Lower lobe of right lung (tissue), 2 donors: ENCODE results near the gene SMC1A. TPM values are rescaled to one million over a fixed set of nuclear protein-coding genes. Genes with fewer than 3 reads are reported as not detected.

Source experiments
- ATAC-seq, 2 donors: fragments of 200-7000 bp; cut with Tn5 transposase; one replicate each; pipeline ENCODE4 v1.9.1; 2020 to 2022; ENCODE audit warnings: mild to moderate bottlenecking in 2 of 2, moderate library complexity in 2 of 2
- DNase-seq: peaks from one replicate; pipeline ENCODE4 v3.0.0-alpha.2; 2020
- H3K27ac ChIP-seq: fragments of 200-600 bp; one replicate; pipeline ENCODE4 v1.8.0; 2022
- H3K27me3 ChIP-seq: fragments of 200-600 bp; one replicate; pipeline ENCODE4 v1.8.0; 2022; ENCODE audit warnings: low read depth
- H3K36me3 ChIP-seq: fragments of 200-600 bp; one replicate; pipeline ENCODE4 v1.8.0; 2022; ENCODE audit warnings: mild to moderate bottlenecking
- H3K4me1 ChIP-seq: fragments of 200-600 bp; one replicate; pipeline ENCODE4 v1.8.0; 2022
- H3K4me3 ChIP-seq: fragments of 200-600 bp; one replicate; pipeline ENCODE4 v1.8.0; 2022; ENCODE audit warnings: mild to moderate bottlenecking
- H3K9me3 ChIP-seq: fragments of 200-600 bp; one replicate; pipeline ENCODE4 v1.8.0; 2022
- intact Hi-C: fragments of 100-400 bp; cut with DNase I; formaldehyde crosslinking; loops from one replicate; pipeline ENCODE4 v1.11.0; 2022
- total RNA-seq: library from RNA; stranded (reverse); fragmentation: NEBNext Ultra II Directional; extraction: Animal tissue kit (Norgen Biotek cat#: 25700); gene quantifications from one replicate; pipeline ENCODE4 v1.2.1, GENCODE V29; 2021
- TF ChIP-seq, protein P1 (sequence below): fragments of 200-600 bp; IDR thresholded peaks from one replicate; pipeline ENCODE4 v1.8.0; 2022; ENCODE audit warnings: antibody characterized with exemption, mild to moderate bottlenecking
- donor health status: DM: no; HTN: yes; CAD: no; lungs with severe emphysema.

SMC1A gene
- total RNA-seq, 1 donor from 2014 or later = 52.0 TPM

DNA sequence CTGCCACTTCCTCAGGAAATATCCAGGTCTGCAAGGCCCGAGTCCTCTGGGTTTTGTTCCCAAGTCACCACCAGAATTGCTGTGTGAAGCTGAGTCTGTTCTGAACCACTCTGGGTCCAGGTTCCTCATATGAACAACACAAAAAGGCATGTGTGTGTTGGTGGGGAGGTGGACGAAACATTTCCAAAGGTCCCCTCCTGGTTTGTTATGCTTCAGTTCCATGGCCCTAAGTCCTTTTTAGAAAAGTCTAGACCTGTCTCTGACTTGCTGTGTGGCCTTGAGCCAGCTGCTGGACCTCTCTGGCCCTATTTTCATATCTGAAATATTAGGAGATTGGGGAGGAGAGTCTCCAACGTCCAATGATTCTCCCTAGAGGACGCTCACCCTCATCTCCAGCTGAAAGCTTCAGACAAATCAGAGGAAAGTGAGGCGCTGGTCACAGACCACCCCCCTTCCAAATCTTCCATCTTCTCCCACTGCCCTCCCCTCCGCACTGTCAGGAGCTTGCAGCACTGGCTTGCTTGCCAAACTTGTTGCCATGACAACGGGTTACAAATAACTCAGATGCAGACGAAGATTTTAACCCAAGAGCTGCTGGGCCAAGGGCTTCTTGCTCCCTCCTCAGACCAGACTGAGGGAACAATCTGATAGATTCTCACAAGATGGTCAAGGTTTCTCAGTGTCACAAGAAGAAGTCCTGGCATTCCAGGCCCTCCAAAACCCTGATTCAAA lies 64.5 kb downstream of the SMC1A start:
- intact Hi-C loops = no loop called here
- TF ChIP-seq, protein P1, sequence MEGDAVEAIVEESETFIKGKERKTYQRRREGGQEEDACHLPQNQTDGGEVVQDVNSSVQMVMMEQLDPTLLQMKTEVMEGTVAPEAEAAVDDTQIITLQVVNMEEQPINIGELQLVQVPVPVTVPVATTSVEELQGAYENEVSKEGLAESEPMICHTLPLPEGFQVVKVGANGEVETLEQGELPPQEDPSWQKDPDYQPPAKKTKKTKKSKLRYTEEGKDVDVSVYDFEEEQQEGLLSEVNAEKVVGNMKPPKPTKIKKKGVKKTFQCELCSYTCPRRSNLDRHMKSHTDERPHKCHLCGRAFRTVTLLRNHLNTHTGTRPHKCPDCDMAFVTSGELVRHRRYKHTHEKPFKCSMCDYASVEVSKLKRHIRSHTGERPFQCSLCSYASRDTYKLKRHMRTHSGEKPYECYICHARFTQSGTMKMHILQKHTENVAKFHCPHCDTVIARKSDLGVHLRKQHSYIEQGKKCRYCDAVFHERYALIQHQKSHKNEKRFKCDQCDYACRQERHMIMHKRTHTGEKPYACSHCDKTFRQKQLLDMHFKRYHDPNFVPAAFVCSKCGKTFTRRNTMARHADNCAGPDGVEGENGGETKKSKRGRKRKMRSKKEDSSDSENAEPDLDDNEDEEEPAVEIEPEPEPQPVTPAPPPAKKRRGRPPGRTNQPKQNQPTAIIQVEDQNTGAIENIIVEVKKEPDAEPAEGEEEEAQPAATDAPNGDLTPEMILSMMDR = no peak
- Histone ChIP-seq H3K9me3 (no peaks in the 10 kb centered on the region), H3K27ac (no peak overlapping the region), H3K27me3 (no peaks in the 10 kb centered on the region), H3K36me3 (no peaks in the 10 kb centered on the region), H3K4me3 (no peak overlapping the region), H3K4me1 (no peaks in the 10 kb centered on the region)
- DNase-seq (no peak), ATAC-seq (no peak)

DNA sequence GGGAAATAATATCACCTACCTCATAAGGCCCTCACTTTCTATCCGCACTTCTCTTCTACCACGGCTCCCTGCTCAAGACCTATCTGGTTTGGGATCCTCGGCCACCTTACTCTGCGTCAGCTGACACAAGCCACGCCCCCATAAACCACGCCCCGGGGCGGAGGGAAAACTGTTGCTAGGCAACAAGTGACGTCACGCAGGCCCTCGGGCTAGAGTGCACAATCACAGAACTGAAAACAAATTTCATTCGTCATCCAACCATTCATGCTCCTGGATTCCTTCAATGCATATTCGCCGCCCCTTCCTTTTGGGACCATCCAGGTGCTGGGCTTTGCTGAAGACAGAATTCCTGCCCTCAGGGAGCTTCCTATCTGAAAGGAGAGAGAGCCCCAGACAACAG lies 66.3 kb downstream of the SMC1A start:
- H3K4me3 ChIP-seq = no peak overlapping the region
- H3K27ac ChIP-seq = no peak overlapping the region
- H3K36me3 ChIP-seq = no peaks in the 10 kb centered on the region
- H3K27me3 ChIP-seq = no peaks in the 10 kb centered on the region
- TF ChIP-seq, protein P1 = no peak
- intact Hi-C loops = no loop called here
- DNase-seq = no peak
- H3K4me1 ChIP-seq = no peaks in the 10 kb centered on the region
- no peak for ATAC-seq
- no peaks in the 10 kb centered on the region for H3K9me3 ChIP-seq

DNA sequence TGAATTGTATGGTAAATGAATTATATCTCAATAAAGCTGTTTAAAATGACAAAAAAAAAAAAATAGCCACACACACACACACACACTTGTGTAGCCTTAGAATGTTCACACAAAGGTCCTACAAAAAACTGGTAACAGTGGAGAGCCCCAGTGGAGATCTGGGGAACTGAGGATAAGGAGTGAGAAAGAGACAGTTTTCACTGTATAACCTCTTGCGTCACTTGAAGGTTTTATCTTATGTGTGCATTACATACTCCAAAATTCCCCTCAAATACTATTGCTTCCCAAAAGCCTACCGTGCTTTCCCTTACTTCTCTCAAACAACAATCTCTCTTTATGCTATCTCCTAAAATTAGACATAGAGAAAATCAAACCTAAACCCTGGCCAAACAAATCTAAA lies 67.8 kb downstream of the SMC1A start:
- no peaks in the 10 kb centered on the region for H3K4me1 ChIP-seq
- no peaks in the 10 kb centered on the region for H3K36me3 ChIP-seq
- no peak overlapping the region for H3K4me3 ChIP-seq
- intact Hi-C loops = no loop called here
- ATAC-seq (no peak), DNase-seq (no peak)
- H3K27ac ChIP-seq = no peak overlapping the region
- TF ChIP-seq, protein P1 = no peak
- H3K9me3 ChIP-seq = no peaks in the 10 kb centered on the region
- no peaks in the 10 kb centered on the region for H3K27me3 ChIP-seq

DNA sequence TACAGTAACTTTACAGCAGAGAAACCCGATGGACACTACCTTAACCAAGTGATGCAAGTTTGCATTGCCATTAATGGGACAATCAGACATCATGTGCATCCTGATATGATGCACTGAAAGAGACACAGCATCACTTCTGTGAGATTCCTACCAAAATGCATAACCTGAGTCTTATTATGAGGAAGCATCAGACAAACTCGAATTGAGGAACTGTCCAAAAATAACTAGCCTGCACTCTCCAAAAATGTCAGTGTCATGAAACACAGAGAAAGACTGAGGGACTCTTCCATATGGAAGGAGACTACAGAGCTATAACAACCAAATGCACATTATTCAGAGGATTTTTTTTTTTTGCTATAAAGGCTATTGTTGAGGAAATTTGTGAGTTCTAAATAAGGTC lies 74.5 kb downstream of the SMC1A start:
- no peak overlapping the region for H3K27ac ChIP-seq
- no peak overlapping the region for H3K4me3 ChIP-seq
- H3K36me3 ChIP-seq = no peaks in the 10 kb centered on the region
- no peaks in the 10 kb centered on the region for H3K9me3 ChIP-seq
- no peaks in the 10 kb centered on the region for H3K27me3 ChIP-seq
- no peak for ATAC-seq
- TF ChIP-seq, protein P1 = no peak
- intact Hi-C loops = no loop called here
- DNase-seq = no peak
- no peaks in the 10 kb centered on the region for H3K4me1 ChIP-seq

DNA sequence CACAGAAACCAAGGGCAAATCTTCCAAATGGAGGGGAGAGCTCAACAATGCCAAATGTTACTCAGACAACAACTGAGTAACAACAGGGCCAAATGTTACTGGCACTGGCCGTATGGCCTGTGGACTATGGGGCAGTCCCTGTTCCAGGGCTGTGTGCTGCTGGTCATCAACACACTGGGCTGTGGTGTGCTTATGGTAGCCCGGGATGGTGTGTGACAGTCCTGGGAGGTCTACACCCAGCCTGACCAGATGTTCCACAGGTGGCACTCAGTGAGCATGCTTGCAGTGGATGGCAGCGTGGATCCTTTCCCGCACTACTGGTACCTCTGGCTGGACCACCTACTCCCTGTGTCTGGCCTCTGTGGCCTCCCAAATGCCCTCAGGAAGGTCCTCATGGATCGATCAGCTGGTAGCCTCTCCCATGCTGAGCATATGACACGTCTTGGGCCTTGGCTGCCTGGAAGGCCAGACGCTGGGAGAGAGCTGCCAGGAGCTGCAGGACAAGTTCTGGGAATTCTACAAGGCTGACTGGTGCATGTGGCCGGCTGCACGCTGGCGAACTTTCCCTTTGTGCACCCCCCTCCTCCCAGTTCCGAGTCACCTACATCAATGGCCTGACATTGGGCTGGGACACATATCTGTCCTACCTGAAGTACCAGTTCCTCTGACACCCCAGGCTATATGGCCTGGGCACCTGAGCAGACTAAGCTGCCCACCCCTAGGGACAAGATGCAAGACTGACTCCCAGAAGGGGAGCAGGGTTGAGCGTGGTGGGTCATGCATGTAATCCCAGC lies 81.4 kb downstream of the SMC1A start:
- Histone ChIP-seq H3K4me1 (no peaks in the 10 kb centered on the region), H3K27me3 (no peaks in the 10 kb centered on the region), H3K36me3 (no peaks in the 10 kb centered on the region), H3K27ac (no peak overlapping the region), H3K4me3 (no peak overlapping the region), H3K9me3 (no peaks in the 10 kb centered on the region)
- intact Hi-C loops = no loop called here
- TF ChIP-seq, protein P1 = no peak
- no peak for ATAC-seq
- DNase-seq = no peak
